ENCODE measurements around the gene ANO10.

Gene ANO10

GRCh38 chr3:43415088-43415487, 206.7 kb downstream of the ANO10 start:
- no peak for DNase-seq (ENCODE audit: low read depth in 3 of 3)

GRCh38 chr3:43413676-43414368, 208.0 kb downstream of the ANO10 start:
- DNase-seq (ENCODE audit: low read depth in 3 of 3), result no peak

GRCh38 chr3:43411429-43411828, 210.4 kb downstream of the ANO10 start:
- no peak for DNase-seq (ENCODE audit: low read depth in 3 of 3)

- DNase-seq (ENCODE audit: low read depth in 3 of 3), result no peak
These were observed 211.2 kb downstream of the ANO10 start for GRCh38 chr3:43410592-43410991.

GRCh38 chr3:43409506-43409905, 212.3 kb downstream of the ANO10 start:
- no peak for DNase-seq (ENCODE audit: low read depth in 3 of 3)

GRCh38 chr3:43406643-43407023, 215.2 kb downstream of the ANO10 start:
- DNase-seq (ENCODE audit: low read depth in 3 of 3), result no peak

GRCh38 chr3:43405888-43406642, 215.7 kb downstream of the ANO10 start:
- no peak for DNase-seq (ENCODE audit: low read depth in 3 of 3)

GRCh38 chr3:43400781-43401730, 220.8 kb downstream of the ANO10 start:
- DNase-seq (ENCODE audit: low read depth in 3 of 3), result no peak

GRCh38 chr3:43400167-43400566, 221.6 kb downstream of the ANO10 start:
- no peak for DNase-seq (ENCODE audit: low read depth in 3 of 3)

- no peak for DNase-seq (ENCODE audit: low read depth in 3 of 3)
These were observed 222.8 kb downstream of the ANO10 start for GRCh38 chr3:43399034-43399433.

- no peak for DNase-seq (ENCODE audit: low read depth in 3 of 3)
These were observed 227.7 kb downstream of the ANO10 start for GRCh38 chr3:43394041-43394554.

GRCh38 chr3:43391621-43392020, 230.2 kb downstream of the ANO10 start:
- no peak for DNase-seq (ENCODE audit: low read depth in 3 of 3)

- DNase-seq (ENCODE audit: low read depth in 3 of 3), result no peak
These were observed 231.6 kb downstream of the ANO10 start for GRCh38 chr3:43390255-43390588.

GRCh38 chr3:43389388-43390254, 232.2 kb downstream of the ANO10 start:
- DNase-seq (ENCODE audit: low read depth in 3 of 3), result peak in 2 of 3 experiments; percentile 26 to 49

- no peak for DNase-seq (ENCODE audit: low read depth in 3 of 3)
These were observed 232.9 kb downstream of the ANO10 start for GRCh38 chr3:43388915-43389314.

- no peak for DNase-seq (ENCODE audit: low read depth in 3 of 3)
These were observed 233.6 kb downstream of the ANO10 start for GRCh38 chr3:43388175-43388574.

GRCh38 chr3:43379343-43379742, 242.5 kb downstream of the ANO10 start:
- no peak for DNase-seq (ENCODE audit: low read depth in 3 of 3)

GRCh38 chr3:43378066-43378935, 243.5 kb downstream of the ANO10 start:
- peak; percentile 24 to 58 (median 35) for DNase-seq (ENCODE audit: low read depth in 3 of 3)

- DNase-seq (ENCODE audit: low read depth in 3 of 3), result no peak
These were observed 248.3 kb downstream of the ANO10 start for GRCh38 chr3:43373560-43373928.

Measured in stimulated activated CD4-positive, alpha-beta T cell treated with anti-CD3 and anti-CD28 coated beads, TNF-alpha, amount 100 ng/mL, for 4 hours (primary cell).